Left ventricle myocardium inferior (tissue), 1 donor: ENCODE data around the gene TSPAN4. TPM values are rescaled to one million over a fixed set of nuclear protein-coding genes. Genes with fewer than 3 reads are reported as not detected.
A peak's percentile ranks its signal among the peaks of the same experiment; 100 is the strongest.

Source experiments
- DNase-seq: peaks from one replicate; pipeline ENCODE4 v3.0.0-alpha.2; 2020
- H3K27ac ChIP-seq: fragments of 200-600 bp; replicated peaks from 2 replicates; pipeline ENCODE4 v1.8.0; 2021
- H3K27me3 ChIP-seq: fragments of 200-600 bp; 2 replicates; pipeline ENCODE4 v1.8.0; 2021; ENCODE audit warnings: low read depth
- H3K36me3 ChIP-seq: fragments of 200-600 bp; 2 replicates; pipeline ENCODE4 v1.8.0; 2021
- H3K4me1 ChIP-seq: fragments of 200-600 bp; 2 replicates; pipeline ENCODE4 v1.8.0; 2021
- H3K4me3 ChIP-seq: fragments of 200-600 bp; 2 replicates; pipeline ENCODE4 v1.8.0; 2021; ENCODE audit warnings: mild to moderate bottlenecking, moderate library complexity
- H3K9me3 ChIP-seq: fragments of 200-600 bp; replicated peaks from 2 replicates; pipeline ENCODE4 v1.8.0; 2021
- intact Hi-C: fragments of 100-400 bp; cut with micrococcal nuclease; formaldehyde crosslinking; loops from one replicate; pipeline ENCODE4 v1.11.0; 2022
- total RNA-seq: library from RNA; stranded (reverse); fragmentation: NEBNext Ultra II Directional; extraction: Animal tissue kit (Norgen Biotek cat#: 25700); gene quantifications from one replicate; pipeline ENCODE4 v1.2.1, GENCODE V29; 2021
- TF ChIP-seq, protein P1 (sequence below): fragments of 200-600 bp; IDR thresholded peaks from 2 replicates; pipeline ENCODE4 v1.8.0; 2021; ENCODE audit warnings: antibody characterized with exemption, mild to moderate bottlenecking, borderline replicate concordance
- donor health status: DM: no; HTN: yes; CAD: no; lungs with severe emphysema.

Gene TSPAN4
- total RNA-seq, 1 donor from 2014 or later, result 33.0 TPM

DNA sequence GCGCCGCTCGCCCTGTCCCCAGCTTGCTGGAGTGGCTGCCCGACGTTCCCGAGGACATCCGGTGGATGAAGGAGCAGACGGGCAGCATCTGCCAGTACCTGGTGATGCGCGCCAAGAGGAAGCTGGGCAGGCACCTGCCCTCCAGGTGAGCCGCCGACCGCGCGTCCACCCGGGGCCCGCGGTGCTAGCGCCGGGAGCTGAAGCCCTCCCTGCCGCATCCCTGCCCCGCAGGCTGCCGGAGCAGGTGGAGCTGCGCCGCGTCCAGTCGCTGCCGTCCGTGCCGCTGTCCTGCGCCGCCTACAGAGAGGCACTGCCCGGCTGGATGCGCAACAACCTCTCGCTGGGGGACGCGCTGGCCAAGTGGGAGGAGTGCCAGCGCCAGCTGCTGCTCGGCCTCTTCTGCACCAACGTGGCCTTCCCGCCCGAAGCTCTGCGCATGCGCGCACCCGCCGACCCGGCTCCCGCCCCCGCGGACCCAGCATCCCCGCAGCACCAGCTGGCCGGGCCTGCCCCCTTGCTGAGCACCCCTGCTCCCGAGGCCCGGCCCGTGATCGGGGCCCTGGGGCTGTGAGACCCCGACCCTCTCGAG is 18.3 kb upstream of the TSPAN4 start:
- peaks cover 87% of the 10 kb centered on the region for H3K4me1 ChIP-seq
- H3K27ac ChIP-seq, result no peak overlapping the region
- H3K4me3 ChIP-seq, result no peak overlapping the region
- no peaks in the 10 kb centered on the region for H3K27me3 ChIP-seq
- DNase-seq, result no peak
- no peaks in the 10 kb centered on the region for H3K9me3 ChIP-seq
- intact Hi-C loops, result no loop called here
- TF ChIP-seq, protein P1, sequence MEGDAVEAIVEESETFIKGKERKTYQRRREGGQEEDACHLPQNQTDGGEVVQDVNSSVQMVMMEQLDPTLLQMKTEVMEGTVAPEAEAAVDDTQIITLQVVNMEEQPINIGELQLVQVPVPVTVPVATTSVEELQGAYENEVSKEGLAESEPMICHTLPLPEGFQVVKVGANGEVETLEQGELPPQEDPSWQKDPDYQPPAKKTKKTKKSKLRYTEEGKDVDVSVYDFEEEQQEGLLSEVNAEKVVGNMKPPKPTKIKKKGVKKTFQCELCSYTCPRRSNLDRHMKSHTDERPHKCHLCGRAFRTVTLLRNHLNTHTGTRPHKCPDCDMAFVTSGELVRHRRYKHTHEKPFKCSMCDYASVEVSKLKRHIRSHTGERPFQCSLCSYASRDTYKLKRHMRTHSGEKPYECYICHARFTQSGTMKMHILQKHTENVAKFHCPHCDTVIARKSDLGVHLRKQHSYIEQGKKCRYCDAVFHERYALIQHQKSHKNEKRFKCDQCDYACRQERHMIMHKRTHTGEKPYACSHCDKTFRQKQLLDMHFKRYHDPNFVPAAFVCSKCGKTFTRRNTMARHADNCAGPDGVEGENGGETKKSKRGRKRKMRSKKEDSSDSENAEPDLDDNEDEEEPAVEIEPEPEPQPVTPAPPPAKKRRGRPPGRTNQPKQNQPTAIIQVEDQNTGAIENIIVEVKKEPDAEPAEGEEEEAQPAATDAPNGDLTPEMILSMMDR, result no peak
- peaks cover 43% of the 10 kb centered on the region for H3K36me3 ChIP-seq

DNA sequence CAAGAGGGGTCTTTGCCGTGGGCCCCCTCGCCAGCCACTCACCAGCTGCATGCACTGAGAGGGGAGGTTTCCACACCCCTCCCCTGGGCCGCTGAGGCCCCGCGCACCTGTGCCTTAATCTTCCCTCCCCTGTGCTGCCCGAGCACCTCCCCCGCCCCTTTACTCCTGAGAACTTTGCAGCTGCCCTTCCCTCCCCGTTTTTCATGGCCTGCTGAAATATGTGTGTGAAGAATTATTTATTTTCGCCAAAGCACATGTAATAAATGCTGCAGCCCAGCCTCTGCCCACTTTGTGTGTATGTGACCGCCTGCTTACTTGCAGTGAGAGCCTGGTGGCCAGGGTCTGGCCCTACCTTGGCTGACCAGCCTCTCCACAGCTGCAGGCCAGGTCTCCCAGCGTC is 17.7 kb upstream of the TSPAN4 start:
- Histone ChIP-seq H3K4me3 (no peak overlapping the region), H3K4me1 (peaks cover 87% of the 10 kb centered on the region), H3K27me3 (no peaks in the 10 kb centered on the region), H3K36me3 (peaks cover 43% of the 10 kb centered on the region), H3K9me3 (no peaks in the 10 kb centered on the region), H3K27ac (no peak overlapping the region)
- TF ChIP-seq, protein P1, result no peak
- no peak for DNase-seq
- intact Hi-C loops, result no loop called here

DNA sequence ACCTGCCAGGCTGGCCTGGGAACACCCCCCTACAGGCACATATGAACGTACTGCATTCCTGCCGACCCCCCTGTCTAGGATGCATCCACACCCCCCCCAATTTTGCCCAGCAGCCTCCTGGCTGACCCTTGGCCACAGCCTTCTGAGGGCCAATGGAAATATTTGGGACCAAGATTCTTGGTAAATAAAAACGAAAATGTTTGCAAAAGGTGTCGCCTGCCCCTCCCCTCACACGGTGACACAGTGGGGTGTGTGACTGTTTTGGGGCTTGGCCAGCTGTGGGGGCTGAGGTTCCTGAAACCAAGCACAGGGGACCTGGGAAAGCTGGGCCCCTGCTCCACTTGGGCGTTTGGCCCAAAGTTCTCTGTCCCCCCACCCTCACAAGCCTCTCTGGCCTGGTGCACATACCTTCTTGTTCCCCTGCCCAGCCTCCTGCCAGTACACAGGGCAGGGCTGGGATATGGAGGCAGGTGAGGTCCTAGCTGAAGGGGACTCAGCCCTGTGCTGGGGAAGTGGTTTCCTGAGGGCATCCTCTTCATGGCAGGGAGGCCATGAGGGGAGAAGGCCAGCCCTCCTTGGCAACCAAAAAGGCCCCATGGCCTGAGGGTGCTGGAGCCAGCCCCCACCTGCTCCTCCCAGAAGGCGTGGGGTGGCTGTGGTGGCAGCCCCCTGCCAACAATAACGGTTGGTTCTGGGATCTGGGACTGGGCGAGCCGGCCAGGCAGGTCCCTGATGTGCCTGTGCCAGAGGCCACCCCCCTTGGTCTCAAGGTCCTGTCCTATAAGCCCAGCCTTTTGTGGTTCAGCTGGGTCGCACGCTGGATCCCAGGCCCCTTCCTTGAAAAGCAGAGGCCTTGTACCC is 17.1 kb upstream of the TSPAN4 start:
- H3K27me3 ChIP-seq, result no peaks in the 10 kb centered on the region
- TF ChIP-seq, protein P1, result no peak
- H3K36me3 ChIP-seq, result peaks cover 43% of the 10 kb centered on the region
- H3K4me3 ChIP-seq, result no peak overlapping the region
- no peaks in the 10 kb centered on the region for H3K9me3 ChIP-seq
- peaks cover 88% of the 10 kb centered on the region for H3K4me1 ChIP-seq
- intact Hi-C loops, result no loop called here
- peak overlapping the region; percentile 92 for H3K27ac ChIP-seq
- DNase-seq, result no peak

DNA sequence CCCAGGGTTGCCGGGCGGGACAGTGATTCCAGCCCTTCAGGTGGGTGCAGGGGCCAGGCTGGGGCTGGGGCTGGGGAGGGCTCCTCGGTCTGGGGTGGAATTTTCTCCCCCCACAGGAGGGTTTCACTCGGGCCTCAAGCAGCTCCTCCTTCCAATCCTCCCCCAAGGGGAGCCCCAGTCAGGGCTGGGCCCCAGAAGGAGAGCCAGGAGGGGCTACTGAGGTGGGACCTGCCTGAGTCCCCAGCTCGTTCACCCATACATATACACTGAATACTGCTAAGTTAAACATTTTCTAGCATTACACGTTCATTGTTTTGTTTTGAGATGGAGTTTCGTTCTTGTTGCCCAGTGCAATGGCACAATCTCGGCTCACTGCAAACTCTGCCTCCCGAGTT is 16.4 kb upstream of the TSPAN4 start:
- Histone ChIP-seq H3K36me3 (peaks cover 43% of the 10 kb centered on the region), H3K4me1 (peaks cover 88% of the 10 kb centered on the region), H3K27me3 (no peaks in the 10 kb centered on the region), H3K4me3 (peak overlapping the region; percentile 73), H3K27ac (peak overlapping the region; percentile 92), H3K9me3 (no peaks in the 10 kb centered on the region)
- TF ChIP-seq, protein P1, result no peak
- intact Hi-C loops, result no loop called here
- no peak for DNase-seq

DNA sequence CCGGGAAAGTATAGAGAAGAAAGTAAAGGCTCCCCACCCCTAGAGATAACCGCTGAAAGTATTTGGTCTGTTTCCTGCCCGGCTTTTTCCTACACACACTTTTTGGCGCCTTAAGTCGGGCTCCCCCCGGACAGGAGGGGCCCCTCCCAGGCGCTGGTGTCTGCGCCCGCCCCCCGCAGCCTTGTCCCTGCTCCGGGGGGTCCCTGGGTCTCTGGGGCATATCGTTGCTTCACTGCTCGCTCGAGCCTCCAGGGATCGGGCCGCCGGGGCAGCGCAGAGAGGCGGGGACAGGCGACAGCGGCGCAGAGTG is 15.9 kb upstream of the TSPAN4 start:
- no peaks in the 10 kb centered on the region for H3K9me3 ChIP-seq
- H3K4me3 ChIP-seq, result peak overlapping the region; percentile 73
- peaks cover 88% of the 10 kb centered on the region for H3K4me1 ChIP-seq
- peaks cover 42% of the 10 kb centered on the region for H3K36me3 ChIP-seq
- peak overlapping the region; percentile 92 for H3K27ac ChIP-seq
- no peak for DNase-seq
- intact Hi-C loops, result no loop called here
- TF ChIP-seq, protein P1, result no peak
- H3K27me3 ChIP-seq, result no peaks in the 10 kb centered on the region
